Raji (cell line): ENCODE results near the gene HINT1.

Source experiments
- POLR2A ChIP-seq: IDR thresholded peaks from 2 replicates; pipeline ENCODE4 v1.6.1; 2011; ENCODE audit warnings: low read depth, low read length, control low read depth; ENCODE audit not compliant: insufficient read depth

The HINT1 gene

GRCh38 chr5:131186561-131187256, 21.7 kb upstream of the HINT1 start:
- TF ChIP-seq POLR2A, result no peak

DNA sequence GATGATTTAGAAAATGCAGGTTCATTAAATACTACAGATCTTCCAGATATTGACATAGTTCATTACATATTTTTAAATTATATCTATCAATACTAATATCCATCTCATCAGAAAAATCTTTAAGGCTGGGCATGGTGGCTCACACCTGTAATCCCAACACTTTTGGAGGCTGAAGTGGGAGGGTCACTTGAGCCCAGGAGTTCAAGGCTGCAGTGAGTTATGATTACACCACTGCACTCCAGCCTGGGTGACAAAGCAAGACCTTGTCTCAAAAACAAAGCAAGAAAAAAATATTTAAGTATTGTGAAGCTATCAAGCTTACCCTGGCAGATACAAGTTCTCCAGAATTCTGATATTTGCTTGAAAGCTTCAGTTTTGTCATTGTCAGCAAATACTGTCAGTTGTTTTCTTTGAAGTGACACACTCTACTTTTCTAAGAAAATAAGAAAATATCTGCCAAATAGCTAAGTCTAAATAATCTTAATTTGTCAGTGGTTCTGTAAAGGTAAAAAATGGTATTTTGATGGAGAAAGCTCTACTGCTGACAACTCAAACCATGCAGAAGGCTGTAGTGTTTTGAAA, 20.6 kb upstream of the HINT1 start:
- no peak for TF ChIP-seq POLR2A

DNA sequence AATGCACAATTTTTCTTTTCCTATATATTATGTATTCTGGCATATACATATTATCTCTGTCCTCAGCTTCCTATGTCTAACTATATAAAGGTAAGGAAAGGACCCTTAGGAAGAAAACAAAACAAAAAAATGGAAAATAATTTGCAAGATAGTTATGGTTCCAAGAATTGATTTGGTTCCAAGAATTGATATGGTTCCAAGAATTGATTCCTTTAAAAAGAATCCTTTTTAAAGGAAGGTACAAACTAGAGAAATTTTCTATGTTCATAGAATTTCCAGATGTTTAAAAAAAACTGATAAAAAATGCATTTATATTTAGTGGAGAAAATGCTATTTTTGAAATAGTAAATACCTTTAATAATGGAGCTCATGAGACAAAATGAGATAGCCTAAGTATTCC, 17.8 kb upstream of the HINT1 start:
- no peak for TF ChIP-seq POLR2A

DNA sequence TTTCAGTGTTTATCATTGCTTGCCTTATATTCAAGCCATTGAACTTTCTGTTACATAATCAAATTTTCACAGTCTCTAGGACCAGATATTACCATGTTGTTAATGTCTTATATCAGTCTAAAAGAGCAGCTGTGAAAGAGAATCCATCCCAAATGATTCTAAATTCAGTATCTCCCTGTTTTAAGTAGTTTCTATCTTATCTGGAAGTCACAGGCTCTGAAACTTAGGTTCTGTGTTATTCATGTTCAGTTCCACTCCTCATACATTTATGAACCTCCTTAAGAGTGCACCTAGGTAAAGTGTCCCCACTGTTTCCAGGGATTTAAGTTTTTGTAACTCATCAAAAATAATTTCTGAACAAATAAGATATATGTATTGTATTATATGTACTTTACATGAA, 15.4 kb upstream of the HINT1 start:
- no peak for TF ChIP-seq POLR2A

GRCh38 chr5:131171276-131171810, 6.3 kb upstream of the HINT1 start:
- TF ChIP-seq POLR2A, result no peak

DNA sequence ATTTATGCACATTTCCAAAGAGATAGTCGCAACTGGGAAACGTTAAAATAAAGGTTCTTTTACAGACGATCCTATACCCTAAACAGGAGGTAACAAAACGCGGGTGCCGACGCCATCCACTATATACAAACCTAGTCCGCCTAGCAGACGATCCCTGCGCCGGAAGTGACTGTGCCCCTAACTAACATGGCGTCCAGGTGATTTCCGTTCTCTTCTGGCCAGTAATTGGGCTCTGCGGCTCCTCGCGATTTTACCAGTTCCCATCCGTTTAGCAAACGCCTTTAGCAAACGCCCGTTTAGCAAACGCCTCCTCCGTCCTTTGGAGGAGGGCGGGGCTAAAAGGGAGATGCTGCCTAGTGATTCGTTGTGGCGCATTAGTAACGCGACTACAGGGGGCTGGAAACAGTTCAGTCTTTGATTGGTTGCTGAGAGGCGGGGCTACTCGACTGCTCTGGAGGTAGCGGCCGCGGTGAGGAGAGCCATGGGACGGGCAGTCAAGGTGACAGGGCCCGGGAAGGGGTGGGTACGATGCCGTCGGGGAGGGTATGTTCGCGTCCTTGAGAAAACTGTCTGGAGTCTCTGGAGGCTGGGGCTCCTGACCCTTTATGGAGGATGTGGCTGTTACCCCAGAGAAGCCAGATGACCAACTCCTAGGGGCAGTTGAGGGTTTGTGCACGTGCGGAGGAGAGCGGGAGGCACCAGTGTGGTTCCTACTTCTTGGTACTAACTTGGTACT, 5.7 kb upstream of the HINT1 start, which contains the start of gene LYRM7:
Gene LYRM7, plus strand, starts transcription at position 405 of the 736 bp plus-strand sequence. Its CDS starts 77 bp downstream, at position 482.
- peak; percentile 83 for TF ChIP-seq POLR2A

DNA sequence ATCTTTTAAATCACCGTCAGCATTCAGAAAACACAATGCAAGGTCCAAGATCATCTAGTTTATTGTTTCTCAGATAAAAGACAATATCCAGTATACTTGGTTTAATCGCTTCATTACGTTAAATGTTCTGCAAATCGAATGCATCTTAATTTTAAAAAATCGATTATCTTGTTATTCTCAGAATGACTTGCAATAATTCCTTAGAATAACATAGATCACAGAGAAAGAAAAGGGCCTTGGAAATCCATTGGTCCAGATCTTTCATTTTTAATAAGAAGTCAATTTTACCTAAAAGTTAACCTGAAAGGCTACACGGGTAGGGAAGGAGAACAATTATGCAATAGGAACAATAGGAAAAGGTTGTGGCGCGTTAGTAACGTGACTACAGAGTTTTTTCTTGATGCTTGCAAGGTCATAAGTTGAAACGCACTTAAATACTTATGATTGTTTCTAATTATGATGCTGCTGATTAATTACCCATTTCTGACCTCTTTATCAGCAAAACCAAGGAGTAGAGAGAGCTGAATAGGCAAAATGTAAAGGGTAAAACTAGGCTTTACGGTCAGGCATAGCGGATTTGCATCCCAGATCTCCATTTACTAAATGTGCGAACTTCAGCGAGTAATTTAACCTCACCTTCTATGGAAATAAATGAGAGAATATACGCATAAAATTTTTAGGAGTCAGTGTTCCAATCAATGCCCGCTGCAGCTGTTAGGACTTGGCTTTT, 4.9 kb upstream of the HINT1 start:
- TF ChIP-seq POLR2A, result no peak

DNA sequence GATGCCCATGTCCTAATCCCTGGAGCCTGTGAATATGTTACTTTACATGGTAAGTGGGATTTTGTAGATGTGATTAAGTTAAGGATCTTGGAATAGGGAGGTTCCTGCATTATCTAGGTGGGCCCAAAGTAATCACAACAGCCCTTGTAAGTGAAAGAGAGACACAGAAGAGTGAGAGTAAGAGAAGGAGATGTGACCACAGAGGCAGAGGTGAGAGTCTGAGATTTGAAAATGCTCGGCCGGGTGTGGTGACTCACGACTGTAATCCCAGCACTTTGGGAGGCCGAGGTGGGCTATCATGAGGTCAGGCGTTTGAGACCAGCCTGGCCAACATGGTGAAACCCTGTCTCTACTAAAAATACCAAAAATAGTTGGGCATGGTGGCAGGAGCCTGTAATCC, 2.6 kb upstream of the HINT1 start:
- no peak for TF ChIP-seq POLR2A

- no peak for TF ChIP-seq POLR2A
These were observed 601 bp downstream of the HINT1 start for GRCh38 chr5:131164191-131165118.

DNA sequence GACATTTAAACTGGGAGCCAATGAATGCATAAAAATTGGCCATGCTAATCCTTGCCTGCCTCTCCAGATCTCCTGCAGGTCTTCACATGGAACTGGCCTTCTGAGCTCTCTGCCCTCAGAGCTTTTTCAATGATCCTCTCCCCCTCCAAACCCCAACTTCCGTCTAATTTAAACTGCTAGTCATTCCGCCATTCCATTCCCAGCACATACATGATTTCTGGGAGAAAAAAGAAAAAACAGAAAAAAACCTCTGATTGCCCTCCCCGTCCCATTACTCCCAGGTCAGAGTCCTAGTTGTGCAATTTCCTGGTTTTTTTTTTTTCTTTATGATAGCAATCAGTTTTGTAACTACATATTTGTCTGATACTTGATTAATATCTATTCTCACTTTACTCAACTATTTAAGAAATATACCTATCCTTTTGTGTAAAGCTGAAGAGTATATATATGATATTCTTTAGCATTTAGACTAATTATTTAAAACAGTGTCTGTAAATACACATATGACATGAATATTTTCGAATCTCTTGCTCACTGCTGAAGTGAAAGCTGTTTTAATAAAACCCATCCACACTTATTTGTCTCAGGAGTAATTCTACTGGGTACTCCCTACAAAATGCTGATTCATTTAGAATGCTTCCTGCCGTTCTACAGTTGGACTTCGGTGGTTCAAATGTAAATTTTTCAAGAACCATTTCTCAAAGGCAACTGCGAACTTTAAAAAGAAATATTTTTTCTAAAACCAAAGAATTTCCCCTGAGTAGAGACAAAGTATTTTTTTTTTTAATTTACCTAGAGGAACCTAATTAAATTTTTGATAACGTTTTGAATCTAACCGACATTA, 1.6 kb downstream of the HINT1 start:
- TF ChIP-seq POLR2A, result no peak

- TF ChIP-seq POLR2A, result no peak
These were observed 4.9 kb downstream of the HINT1 start for GRCh38 chr5:131160134-131160533.

DNA sequence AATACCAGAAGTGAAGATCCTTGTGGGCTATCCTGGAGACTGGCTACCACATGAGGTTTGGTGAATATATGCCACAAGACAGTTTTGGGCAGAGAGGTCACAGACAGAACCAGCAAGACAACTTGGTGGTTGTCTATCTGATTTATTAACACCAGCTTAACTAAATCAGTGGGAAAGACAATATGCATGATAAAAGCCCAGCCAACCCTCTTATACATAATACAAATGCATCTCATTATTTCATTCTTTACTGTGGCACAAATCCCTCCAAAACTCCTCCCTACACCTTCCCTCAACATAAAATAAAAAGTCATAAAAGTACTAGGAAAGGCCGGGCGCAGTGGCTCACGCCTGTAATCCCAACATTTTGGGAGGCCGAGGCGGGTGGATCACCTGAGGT, 8.1 kb downstream of the HINT1 start:
- no peak for TF ChIP-seq POLR2A

DNA sequence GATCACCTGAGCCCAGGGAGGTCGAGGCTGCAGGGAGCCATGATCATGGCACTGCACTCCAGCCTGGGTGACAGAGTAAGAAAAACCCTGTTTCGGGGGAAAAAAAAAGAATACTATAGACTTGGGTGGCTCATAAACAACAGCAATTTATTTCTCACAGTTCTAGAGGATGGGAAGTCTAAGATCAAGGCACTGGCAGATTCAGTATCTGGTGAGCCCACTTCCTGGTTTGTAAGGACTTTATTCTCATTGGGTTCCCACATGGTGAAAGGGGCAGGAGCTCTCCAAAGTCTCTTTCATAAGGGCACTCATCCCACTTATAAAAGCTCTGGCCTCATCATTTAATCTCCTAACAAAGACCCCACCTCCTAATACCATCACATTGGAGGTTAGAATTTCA, 8.7 kb downstream of the HINT1 start:
- no peak for TF ChIP-seq POLR2A
